ENCODE measurements around the gene SRGAP2C.
"Not testable (repeated sequence)": the region's sequence is repeated elsewhere in the genome, so short reads cannot be mapped to it uniquely, and the experiment has no call there.

SRGAP2C gene

GRCh38 chr1:121192512-121192911 lies 7.7 kb downstream of the SRGAP2C start:
- WGBS (ENCODE audit: insufficient coverage), result no CpG with 5 or more reads among the region's 2 CpGs
- H3K4me3 ChIP-seq (ENCODE audit: control insufficient read depth in 1 of 7, extremely low read depth in 1 of 7, insufficient read depth in 4 of 7, low read depth in 2 of 7, low read length in 6 of 7); H3K27ac ChIP-seq (ENCODE audit: insufficient read depth in 1 of 2, low read depth in 1 of 2, low read length in 2 of 2, poor library complexity in 1 of 2, severe bottlenecking in 2 of 2); H3K9me3 ChIP-seq (ENCODE audit: control extremely low read depth in 1 of 5, control insufficient read depth in 4 of 5, insufficient read depth in 2 of 5, low read depth in 1 of 5, low read length in 4 of 5); H3K27me3 ChIP-seq (replicated peaks in 2 of 5; ENCODE audit: control insufficient read depth in 4 of 5, insufficient read depth in 5 of 5, low read length in 4 of 5); H3K4me1 ChIP-seq (ENCODE audit: control extremely low read depth in 1 of 4, control insufficient read depth in 4 of 4, insufficient read depth in 4 of 4, low read length in 3 of 4); H3K36me3 ChIP-seq (ENCODE audit: control insufficient read depth in 4 of 4, insufficient read depth in 4 of 4, low read length in 3 of 4); DNase-seq; POLR2A ChIA-PET; CTCF ChIA-PET: not testable (repeated sequence)

GRCh38 chr1:121197095-121197882 lies 12.5 kb downstream of the SRGAP2C start:
- CTCF ChIA-PET; H3K27ac ChIP-seq (ENCODE audit: insufficient read depth in 1 of 2, low read depth in 1 of 2, low read length in 2 of 2, poor library complexity in 1 of 2, severe bottlenecking in 2 of 2); H3K27me3 ChIP-seq (replicated peaks in 2 of 5; ENCODE audit: control insufficient read depth in 4 of 5, insufficient read depth in 5 of 5, low read length in 4 of 5); POLR2A ChIA-PET; H3K9me3 ChIP-seq (ENCODE audit: control extremely low read depth in 1 of 5, control insufficient read depth in 4 of 5, insufficient read depth in 2 of 5, low read depth in 1 of 5, low read length in 4 of 5); H3K4me3 ChIP-seq (ENCODE audit: control insufficient read depth in 1 of 7, extremely low read depth in 1 of 7, insufficient read depth in 4 of 7, low read depth in 2 of 7, low read length in 6 of 7); H3K4me1 ChIP-seq (ENCODE audit: control extremely low read depth in 1 of 4, control insufficient read depth in 4 of 4, insufficient read depth in 4 of 4, low read length in 3 of 4); H3K36me3 ChIP-seq (ENCODE audit: control insufficient read depth in 4 of 4, insufficient read depth in 4 of 4, low read length in 3 of 4); DNase-seq: not testable (repeated sequence)
- no CpG with 5 or more reads among the region's 7 CpGs for WGBS (ENCODE audit: insufficient coverage)

- CTCF ChIA-PET; H3K9me3 ChIP-seq (ENCODE audit: control extremely low read depth in 1 of 5, control insufficient read depth in 4 of 5, insufficient read depth in 2 of 5, low read depth in 1 of 5, low read length in 4 of 5); H3K27me3 ChIP-seq (replicated peaks in 2 of 5; ENCODE audit: control insufficient read depth in 4 of 5, insufficient read depth in 5 of 5, low read length in 4 of 5); DNase-seq; H3K27ac ChIP-seq (ENCODE audit: insufficient read depth in 1 of 2, low read depth in 1 of 2, low read length in 2 of 2, poor library complexity in 1 of 2, severe bottlenecking in 2 of 2); H3K4me1 ChIP-seq (ENCODE audit: control extremely low read depth in 1 of 4, control insufficient read depth in 4 of 4, insufficient read depth in 4 of 4, low read length in 3 of 4); H3K36me3 ChIP-seq (ENCODE audit: control insufficient read depth in 4 of 4, insufficient read depth in 4 of 4, low read length in 3 of 4); POLR2A ChIA-PET; H3K4me3 ChIP-seq (ENCODE audit: control insufficient read depth in 1 of 7, extremely low read depth in 1 of 7, insufficient read depth in 4 of 7, low read depth in 2 of 7, low read length in 6 of 7): not testable (repeated sequence)
- WGBS (ENCODE audit: insufficient coverage), result no CpG with 5 or more reads among the region's 3 CpGs
Observed at GRCh38 chr1:121199763-121200162, 15.0 kb downstream of the SRGAP2C start.

GRCh38 chr1:121200232-121200631 lies 15.5 kb downstream of the SRGAP2C start:
- DNase-seq; H3K36me3 ChIP-seq (ENCODE audit: control insufficient read depth in 4 of 4, insufficient read depth in 4 of 4, low read length in 3 of 4); CTCF ChIA-PET; POLR2A ChIA-PET; H3K4me1 ChIP-seq (ENCODE audit: control extremely low read depth in 1 of 4, control insufficient read depth in 4 of 4, insufficient read depth in 4 of 4, low read length in 3 of 4); H3K4me3 ChIP-seq (ENCODE audit: control insufficient read depth in 1 of 7, extremely low read depth in 1 of 7, insufficient read depth in 4 of 7, low read depth in 2 of 7, low read length in 6 of 7); H3K27me3 ChIP-seq (replicated peaks in 2 of 5; ENCODE audit: control insufficient read depth in 4 of 5, insufficient read depth in 5 of 5, low read length in 4 of 5); H3K27ac ChIP-seq (ENCODE audit: insufficient read depth in 1 of 2, low read depth in 1 of 2, low read length in 2 of 2, poor library complexity in 1 of 2, severe bottlenecking in 2 of 2); H3K9me3 ChIP-seq (ENCODE audit: control extremely low read depth in 1 of 5, control insufficient read depth in 4 of 5, insufficient read depth in 2 of 5, low read depth in 1 of 5, low read length in 4 of 5): not testable (repeated sequence)
- WGBS (ENCODE audit: insufficient coverage), result no CpG with 5 or more reads among the region's 1 CpG

GRCh38 chr1:121200985-121201981 lies 16.5 kb downstream of the SRGAP2C start:
- H3K4me1 ChIP-seq (ENCODE audit: control extremely low read depth in 1 of 4, control insufficient read depth in 4 of 4, insufficient read depth in 4 of 4, low read length in 3 of 4); H3K4me3 ChIP-seq (ENCODE audit: control insufficient read depth in 1 of 7, extremely low read depth in 1 of 7, insufficient read depth in 4 of 7, low read depth in 2 of 7, low read length in 6 of 7); CTCF ChIA-PET; DNase-seq; H3K9me3 ChIP-seq (ENCODE audit: control extremely low read depth in 1 of 5, control insufficient read depth in 4 of 5, insufficient read depth in 2 of 5, low read depth in 1 of 5, low read length in 4 of 5); H3K36me3 ChIP-seq (ENCODE audit: control insufficient read depth in 4 of 4, insufficient read depth in 4 of 4, low read length in 3 of 4); POLR2A ChIA-PET; H3K27me3 ChIP-seq (replicated peaks in 2 of 5; ENCODE audit: control insufficient read depth in 4 of 5, insufficient read depth in 5 of 5, low read length in 4 of 5); H3K27ac ChIP-seq (ENCODE audit: insufficient read depth in 1 of 2, low read depth in 1 of 2, low read length in 2 of 2, poor library complexity in 1 of 2, severe bottlenecking in 2 of 2): not testable (repeated sequence)
- WGBS (ENCODE audit: insufficient coverage), result 96% methylated on average over 4 of the region's 13 CpGs

GRCh38 chr1:121202986-121203385 lies 18.2 kb downstream of the SRGAP2C start:
- H3K4me1 ChIP-seq (ENCODE audit: control extremely low read depth in 1 of 4, control insufficient read depth in 4 of 4, insufficient read depth in 4 of 4, low read length in 3 of 4); DNase-seq; H3K27me3 ChIP-seq (replicated peaks in 2 of 5; ENCODE audit: control insufficient read depth in 4 of 5, insufficient read depth in 5 of 5, low read length in 4 of 5); CTCF ChIA-PET; H3K36me3 ChIP-seq (ENCODE audit: control insufficient read depth in 4 of 4, insufficient read depth in 4 of 4, low read length in 3 of 4); H3K9me3 ChIP-seq (ENCODE audit: control extremely low read depth in 1 of 5, control insufficient read depth in 4 of 5, insufficient read depth in 2 of 5, low read depth in 1 of 5, low read length in 4 of 5); POLR2A ChIA-PET; H3K4me3 ChIP-seq (ENCODE audit: control insufficient read depth in 1 of 7, extremely low read depth in 1 of 7, insufficient read depth in 4 of 7, low read depth in 2 of 7, low read length in 6 of 7); H3K27ac ChIP-seq (ENCODE audit: insufficient read depth in 1 of 2, low read depth in 1 of 2, low read length in 2 of 2, poor library complexity in 1 of 2, severe bottlenecking in 2 of 2): not testable (repeated sequence)
- no CpG with 5 or more reads among the region's 3 CpGs for WGBS (ENCODE audit: insufficient coverage)

All from common myeloid progenitor, CD34-positive (primary cell).